HG03520 (cell line): ENCODE results near the gene EHD4.

Experiments
- ATAC-seq: cut with Tn5 transposase; IDR thresholded peaks from one replicate; pipeline ENCODE4 v1.9.1; 2021; ENCODE audit warnings: mild to moderate bottlenecking, moderate library complexity; ENCODE audit not compliant: unreplicated experiment

EHD4 gene

GRCh38 chr15:41972253-41973242 is at the start of gene EHD4:
TSS of gene EHD4 (minus strand) at chr15:41972557. CDS start at chr15:41972494, 63 bp downstream.
- ATAC-seq: peak; percentile 64

- no peak for ATAC-seq
These were observed 49.2 kb upstream of the EHD4 start for GRCh38 chr15:42021593-42021992.

DNA sequence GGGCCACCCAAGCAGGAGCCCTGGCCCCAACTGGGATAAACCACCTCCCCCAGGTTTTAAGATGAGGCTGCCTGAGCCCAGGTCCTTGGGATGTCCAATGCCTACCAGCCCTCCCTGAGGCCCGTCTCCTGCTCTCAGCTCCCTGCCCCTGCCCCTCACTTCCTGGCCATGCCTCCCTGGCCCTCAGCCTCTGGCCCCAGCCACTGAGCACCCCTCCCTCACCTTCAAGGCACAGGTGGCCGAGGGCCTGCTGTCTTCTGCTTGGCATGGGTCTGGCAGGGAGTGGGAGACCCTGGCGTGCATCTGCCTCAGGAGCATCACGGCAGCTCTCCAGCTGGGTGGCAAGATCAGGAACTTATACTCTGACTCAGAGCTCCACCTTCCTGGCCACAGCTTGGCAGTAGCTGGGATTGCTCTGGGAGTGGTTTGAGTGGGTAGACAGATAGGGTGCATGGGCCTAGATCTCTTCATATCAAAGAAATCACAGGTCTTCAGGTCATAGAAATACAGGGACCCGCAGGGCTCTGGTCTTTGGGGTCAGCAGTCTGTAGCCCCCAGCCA is 48.4 kb upstream of the EHD4 start, which contains the start of gene PLA2G4E:
Gene PLA2G4E (minus strand): TSS at position 330 of the 561 bp plus-strand sequence. CDS start 12 bp downstream, at position 318.
- ATAC-seq: no peak

DNA sequence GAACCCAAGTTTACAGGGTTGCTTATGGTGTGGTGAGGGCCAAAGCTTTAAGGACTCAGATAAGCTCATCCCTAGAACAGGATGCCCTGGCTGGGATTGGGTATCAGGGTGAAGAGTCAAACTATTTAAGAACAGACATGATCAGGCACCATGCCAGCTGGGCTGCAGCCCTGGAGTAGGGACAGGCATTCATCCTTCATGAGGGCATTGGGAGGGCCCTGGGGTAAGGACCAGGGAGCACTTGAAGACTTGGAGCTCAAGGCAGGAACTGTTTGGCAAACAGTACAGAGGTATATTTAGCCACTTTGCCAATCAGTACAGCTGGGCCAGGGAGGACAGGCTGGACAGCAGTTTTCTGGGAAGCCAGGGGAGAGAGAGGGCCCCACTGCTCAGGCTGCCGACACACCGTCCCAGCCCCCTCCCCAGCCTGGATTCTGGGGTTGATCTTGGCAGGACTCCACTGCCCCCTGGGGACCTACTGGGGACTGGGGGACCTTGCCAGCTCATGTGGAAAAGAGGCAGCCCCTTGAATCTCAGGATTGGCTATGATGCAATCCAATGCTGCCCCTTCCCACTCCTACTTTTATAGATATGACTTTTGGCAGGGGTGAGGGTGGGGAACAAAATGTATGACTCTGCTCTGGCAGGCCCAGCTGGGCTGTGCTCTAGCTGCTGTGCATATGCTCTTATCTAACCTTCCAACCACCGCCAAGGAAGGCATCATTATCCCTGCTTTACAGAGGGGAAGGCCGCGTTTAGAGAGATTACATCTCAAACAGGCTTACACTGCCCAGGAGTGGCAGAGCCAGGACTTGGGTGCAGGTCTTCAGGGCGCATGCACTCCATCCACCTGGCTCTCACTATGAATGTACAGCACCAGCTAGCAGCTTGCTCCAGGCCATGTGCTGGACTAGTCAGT is 46.2 kb upstream of the EHD4 start:
- ATAC-seq: no peak

DNA sequence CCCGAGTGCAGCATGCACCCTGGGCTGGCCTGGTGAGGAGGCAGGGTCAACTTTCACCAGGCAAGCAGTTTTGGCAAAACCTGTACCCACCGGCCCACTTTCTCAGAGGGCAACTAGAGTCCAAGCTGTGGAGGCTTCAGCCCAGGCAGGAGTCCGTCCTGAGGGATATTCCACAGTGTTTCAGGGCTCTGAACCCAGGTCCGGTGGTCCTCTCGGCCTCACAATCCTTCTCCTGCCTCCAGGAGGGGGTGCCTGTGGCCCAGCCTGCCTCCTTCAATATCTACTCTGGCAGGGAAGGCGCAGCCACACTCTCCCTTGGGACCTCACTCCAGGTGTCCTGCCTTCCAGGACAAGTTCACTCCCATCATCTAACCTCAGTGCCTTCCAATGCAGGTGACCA is 44.6 kb upstream of the EHD4 start:
- ATAC-seq: no peak

DNA sequence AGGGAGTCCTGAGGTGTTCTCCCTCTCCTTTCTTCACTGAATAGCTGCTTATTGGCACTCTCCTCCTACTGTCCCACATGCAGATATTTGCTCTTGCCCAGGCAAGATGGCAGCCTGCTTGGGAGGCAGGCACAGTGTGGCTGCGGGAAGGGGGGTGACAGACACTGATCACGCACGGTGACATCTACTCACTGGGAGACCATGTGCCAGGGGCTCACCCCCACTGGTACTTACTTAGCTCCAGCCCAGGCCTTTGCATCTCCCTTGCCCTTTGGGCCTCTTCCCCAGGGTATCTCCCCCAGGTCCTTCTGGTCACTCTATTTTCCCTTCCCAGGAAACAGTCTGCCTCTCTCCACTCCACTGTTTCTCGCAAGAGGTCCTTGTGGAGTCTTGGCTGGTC is 42.0 kb upstream of the EHD4 start:
- ATAC-seq: no peak

- no peak for ATAC-seq
These were observed 40.6 kb upstream of the EHD4 start for GRCh38 chr15:42012928-42013482.

GRCh38 chr15:42012241-42012640 is 39.9 kb upstream of the EHD4 start:
- ATAC-seq: no peak

- ATAC-seq: no peak
These were observed 38.7 kb upstream of the EHD4 start for GRCh38 chr15:42011074-42011473.

DNA sequence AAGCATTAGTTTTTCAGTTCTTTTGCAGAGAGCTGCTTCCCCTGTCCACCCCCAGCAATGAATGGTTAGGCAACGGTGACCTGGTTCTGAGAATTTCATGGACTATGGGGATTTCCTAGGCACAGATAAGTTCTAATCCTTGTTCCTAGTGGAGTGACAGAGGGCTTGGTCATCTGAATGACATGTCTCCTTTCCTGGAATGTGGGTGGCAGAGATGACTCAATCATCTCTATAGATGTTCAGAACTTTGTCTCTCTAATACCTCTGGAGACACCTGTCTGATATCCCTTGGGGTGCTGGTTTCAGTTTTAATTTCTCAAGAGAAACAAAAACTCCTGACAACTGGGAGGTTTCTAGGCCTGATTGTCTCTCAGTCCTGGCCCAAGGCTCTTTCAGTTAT is 38.1 kb upstream of the EHD4 start:
- no peak for ATAC-seq

GRCh38 chr15:42009474-42009873 is 37.1 kb upstream of the EHD4 start:
- no peak for ATAC-seq

DNA sequence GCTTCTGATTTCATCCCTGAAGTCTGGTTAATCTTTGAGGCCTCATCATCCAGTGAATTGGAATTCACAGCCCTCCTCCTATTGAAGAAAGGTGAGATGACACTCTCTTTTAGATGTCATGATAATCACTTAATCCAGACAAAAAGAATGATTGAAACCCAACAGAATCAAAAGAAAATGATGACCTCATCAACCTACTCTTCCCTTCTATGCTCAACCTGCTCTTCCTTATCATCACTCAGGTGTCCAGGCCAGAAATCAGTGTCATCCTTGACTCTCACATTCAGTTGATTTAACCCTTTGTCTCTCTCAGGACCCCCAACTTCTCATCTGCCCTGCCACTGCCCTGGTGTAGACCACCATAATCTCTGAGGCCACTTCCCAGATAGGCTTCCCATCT is 36.7 kb upstream of the EHD4 start:
- ATAC-seq: no peak

- no peak for ATAC-seq
These were observed 35.0 kb upstream of the EHD4 start for GRCh38 chr15:42007386-42007785.

DNA sequence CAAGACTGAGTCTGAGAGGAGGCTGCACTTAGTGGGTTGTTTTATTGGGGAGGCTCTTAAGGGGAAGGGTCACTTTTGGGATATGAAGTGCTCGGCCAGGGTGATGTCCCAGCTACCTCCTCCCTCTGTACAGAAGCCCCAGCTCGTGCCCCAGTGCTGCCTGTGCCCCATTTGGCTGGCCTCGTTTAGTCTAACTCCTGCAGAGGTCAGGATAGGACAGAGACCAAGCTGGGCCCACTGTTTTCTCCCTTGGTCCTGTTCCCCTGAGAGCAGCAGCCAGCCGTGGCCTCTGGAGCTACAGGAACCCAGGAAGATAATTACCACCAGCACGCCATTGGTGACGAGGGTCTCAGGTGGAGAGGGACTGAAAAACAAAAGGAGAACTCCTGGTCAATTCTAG is 30.0 kb upstream of the EHD4 start:
- ATAC-seq: no peak

DNA sequence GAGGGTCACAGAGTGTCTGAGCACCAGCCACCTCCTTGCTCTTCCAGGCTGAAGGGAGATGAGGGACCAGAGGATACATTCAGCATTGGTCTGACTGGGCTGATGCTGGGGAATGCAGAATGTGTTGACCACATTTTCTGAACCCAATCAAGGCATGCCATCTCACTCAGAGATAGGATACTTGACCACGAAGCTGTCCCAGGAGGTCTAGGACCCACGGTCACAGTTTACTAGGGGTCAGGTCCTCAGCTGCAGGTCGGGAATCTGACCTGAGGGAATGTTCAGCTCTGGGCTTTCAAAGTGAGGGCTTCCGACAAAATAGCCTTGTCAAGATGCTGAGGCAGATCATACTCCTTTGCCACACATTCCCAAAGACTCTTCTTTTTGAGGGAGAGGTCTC is 28.9 kb upstream of the EHD4 start:
- no peak for ATAC-seq

DNA sequence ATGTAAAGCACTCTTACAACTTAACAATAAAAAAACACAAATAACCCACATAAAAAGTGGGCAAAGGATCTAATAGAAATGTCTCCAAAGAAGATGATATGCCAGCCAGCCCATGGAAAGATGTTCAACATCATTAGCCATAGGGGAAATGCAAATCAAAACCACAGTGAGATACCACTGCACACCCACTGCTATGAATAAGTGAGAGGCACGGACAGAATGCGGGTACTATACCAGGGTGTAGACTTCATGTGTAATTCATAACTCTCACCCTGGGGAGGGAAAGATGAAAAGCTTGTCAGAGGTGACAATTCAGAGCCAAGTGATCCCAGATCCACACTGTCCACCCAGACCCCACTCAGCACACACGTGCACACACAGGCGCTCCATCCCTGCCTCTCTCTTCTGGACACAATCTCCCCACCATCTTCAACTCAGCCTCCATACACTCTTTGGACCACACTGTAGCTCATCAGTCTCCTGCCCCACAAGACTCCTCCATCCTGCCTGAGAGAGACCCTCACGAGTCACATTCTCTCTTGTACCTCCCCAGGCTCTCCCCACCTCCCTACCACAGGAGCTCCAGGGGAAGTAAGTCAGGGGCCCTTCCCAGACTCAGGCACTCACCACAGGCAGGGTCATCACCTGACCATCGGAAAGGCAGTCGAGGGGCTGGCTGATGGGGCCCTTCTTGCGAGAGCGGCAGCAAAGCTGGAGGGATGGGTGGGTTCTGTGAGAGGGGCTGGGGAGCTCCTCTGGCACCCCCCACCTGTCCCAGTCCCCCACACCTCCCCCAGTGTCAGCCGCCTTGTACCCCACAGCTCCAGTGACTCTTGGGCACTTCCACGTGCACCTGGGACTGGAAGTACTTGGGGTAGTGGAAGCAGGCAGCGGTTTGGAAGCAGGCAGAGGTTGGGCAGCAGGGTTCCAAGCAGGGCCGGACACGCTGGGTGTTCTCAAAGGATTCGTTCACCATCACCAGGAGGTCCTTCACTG is 27.2 kb upstream of the EHD4 start:
- ATAC-seq: no peak

DNA sequence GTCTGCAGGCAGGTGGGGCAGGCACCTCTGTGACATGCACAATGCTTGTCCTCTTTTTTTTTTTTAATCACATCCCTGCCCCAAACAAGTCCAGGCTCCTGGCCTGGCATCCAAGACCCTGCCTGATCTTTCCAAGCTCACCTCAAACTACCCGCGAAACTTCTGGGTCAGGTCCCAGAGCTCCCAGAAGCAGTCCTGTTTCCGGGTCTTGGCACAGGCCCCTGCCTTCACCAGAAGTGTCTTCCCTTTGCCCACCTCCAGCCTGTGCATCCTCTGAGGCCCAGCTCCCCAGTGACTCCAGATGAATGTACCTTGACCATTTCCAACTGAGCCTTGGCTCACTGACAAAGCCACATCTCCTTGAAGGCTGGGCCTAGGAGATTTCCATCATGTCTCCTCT is 25.5 kb upstream of the EHD4 start:
- ATAC-seq: no peak

DNA sequence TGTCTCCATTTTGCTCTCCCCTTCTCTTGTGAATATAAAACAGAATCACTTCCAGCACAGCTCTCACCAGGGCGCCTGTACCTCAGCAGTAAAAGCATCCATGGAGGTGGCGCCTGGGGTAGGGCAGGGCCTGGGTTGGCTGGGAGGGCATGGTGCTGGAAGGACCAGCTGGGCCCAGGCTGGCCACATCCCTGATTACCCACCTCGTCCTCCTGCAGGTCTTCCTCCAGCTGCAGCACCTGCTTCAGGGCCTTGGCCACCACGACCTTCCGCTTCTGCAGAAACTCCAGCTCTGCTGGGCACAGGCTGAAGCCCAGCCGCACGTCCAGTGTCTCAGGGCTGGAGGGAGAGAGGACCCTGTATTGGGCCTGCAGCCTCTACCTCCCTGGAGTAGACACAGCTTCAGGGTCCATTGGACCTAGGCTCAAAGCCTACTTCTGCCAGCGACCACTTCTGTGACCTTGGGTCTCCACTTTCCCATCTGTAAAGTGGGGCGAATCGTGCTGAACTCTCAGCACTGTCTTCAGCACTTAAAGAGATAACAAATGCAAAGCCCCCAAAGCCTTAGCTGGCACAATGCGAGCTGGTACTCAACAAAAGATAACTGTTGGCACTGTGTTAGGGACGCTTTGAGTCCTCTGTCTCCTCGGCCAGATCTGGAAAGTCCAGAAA is 24.7 kb upstream of the EHD4 start:
- no peak for ATAC-seq

GRCh38 chr15:41996376-41996775 is 24.0 kb upstream of the EHD4 start:
- ATAC-seq: no peak
